ENCODE results near the gene DRD4. TPM values are rescaled to one million over a fixed set of nuclear protein-coding genes. Genes with fewer than 3 reads are reported as not detected.

DRD4 gene
- total RNA-seq, 2 donors from 2014 or later: 0.27 TPM; not detected in 1

- Histone ChIP-seq H3K27ac (no peak overlapping the region), H3K27me3 (replicated peaks; ENCODE audit: insufficient read depth) (no peaks in the 10 kb centered on the region), H3K9me3 (no peaks in the 10 kb centered on the region), H3K4me1 (ENCODE audit: control insufficient read depth in 1 of 2, low read depth in 2 of 2) (no peaks in the 10 kb centered on the region), H3K36me3 (peaks cover 76% of the 10 kb centered on the region), H3K4me3 (no peak overlapping the region)
- DNase-seq (ENCODE audit: low spot score) (no peak), ATAC-seq (ENCODE audit: insufficient number of reproducible peaks, low FRiP score, low read depth) (no peak)
- TF ChIP-seq, protein P1, sequence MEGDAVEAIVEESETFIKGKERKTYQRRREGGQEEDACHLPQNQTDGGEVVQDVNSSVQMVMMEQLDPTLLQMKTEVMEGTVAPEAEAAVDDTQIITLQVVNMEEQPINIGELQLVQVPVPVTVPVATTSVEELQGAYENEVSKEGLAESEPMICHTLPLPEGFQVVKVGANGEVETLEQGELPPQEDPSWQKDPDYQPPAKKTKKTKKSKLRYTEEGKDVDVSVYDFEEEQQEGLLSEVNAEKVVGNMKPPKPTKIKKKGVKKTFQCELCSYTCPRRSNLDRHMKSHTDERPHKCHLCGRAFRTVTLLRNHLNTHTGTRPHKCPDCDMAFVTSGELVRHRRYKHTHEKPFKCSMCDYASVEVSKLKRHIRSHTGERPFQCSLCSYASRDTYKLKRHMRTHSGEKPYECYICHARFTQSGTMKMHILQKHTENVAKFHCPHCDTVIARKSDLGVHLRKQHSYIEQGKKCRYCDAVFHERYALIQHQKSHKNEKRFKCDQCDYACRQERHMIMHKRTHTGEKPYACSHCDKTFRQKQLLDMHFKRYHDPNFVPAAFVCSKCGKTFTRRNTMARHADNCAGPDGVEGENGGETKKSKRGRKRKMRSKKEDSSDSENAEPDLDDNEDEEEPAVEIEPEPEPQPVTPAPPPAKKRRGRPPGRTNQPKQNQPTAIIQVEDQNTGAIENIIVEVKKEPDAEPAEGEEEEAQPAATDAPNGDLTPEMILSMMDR (IDR thresholded peaks at IDR 0.05): no peak
Measured at GRCh38 chr11:597166-597725, 39.8 kb upstream of the DRD4 start.

GRCh38 chr11:598005-598680, 38.9 kb upstream of the DRD4 start:
- H3K36me3 ChIP-seq: peaks cover 70% of the 10 kb centered on the region
- no peak for DNase-seq (ENCODE audit: low spot score)
- no peak overlapping the region for H3K27ac ChIP-seq
- H3K4me1 ChIP-seq (ENCODE audit: control insufficient read depth in 1 of 2, low read depth in 2 of 2): no peaks in the 10 kb centered on the region
- no peak for ATAC-seq (ENCODE audit: insufficient number of reproducible peaks, low FRiP score, low read depth)
- TF ChIP-seq, protein P1 (IDR thresholded peaks at IDR 0.05): no peak
- H3K9me3 ChIP-seq: no peaks in the 10 kb centered on the region
- no peak overlapping the region for H3K4me3 ChIP-seq
- H3K27me3 ChIP-seq (replicated peaks; ENCODE audit: insufficient read depth): no peaks in the 10 kb centered on the region

- DNase-seq (ENCODE audit: low spot score) (no peak), ATAC-seq (ENCODE audit: insufficient number of reproducible peaks, low FRiP score, low read depth) (no peak)
- Histone ChIP-seq H3K36me3 (peaks cover 74% of the 10 kb centered on the region), H3K4me1 (ENCODE audit: control insufficient read depth in 1 of 2, low read depth in 2 of 2) (no peaks in the 10 kb centered on the region), H3K27me3 (replicated peaks; ENCODE audit: insufficient read depth) (no peaks in the 10 kb centered on the region), H3K4me3 (no peak overlapping the region), H3K27ac (no peak overlapping the region), H3K9me3 (no peaks in the 10 kb centered on the region)
- TF ChIP-seq, protein P1 (IDR thresholded peaks at IDR 0.05): no peak
Measured at GRCh38 chr11:601573-602245, 35.4 kb upstream of the DRD4 start.

DNA sequence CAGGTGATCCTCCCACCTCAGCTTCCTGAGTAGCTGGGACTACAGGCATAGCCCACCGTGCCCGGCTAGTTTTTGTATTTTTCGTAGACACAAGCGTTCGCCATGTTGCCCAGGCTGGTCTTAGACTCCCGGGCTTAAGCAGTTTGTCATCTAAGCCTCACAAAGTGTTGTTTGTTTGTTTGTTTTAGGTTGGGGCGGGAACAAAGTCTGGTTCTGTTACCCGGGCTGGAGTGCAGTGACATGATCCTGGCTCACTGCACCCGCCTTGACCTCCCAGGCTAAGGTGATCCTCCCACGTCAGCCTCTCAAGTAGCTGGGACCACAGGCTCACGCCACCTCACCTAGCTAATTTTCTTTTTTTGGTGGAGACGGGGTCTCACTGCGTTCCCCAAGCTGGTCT, 33.9 kb upstream of the DRD4 start:
- DNase-seq (ENCODE audit: low spot score) (no peak), ATAC-seq (ENCODE audit: insufficient number of reproducible peaks, low FRiP score, low read depth) (no peak)
- H3K9me3 ChIP-seq: no peaks in the 10 kb centered on the region
- H3K4me3 ChIP-seq: no peak overlapping the region
- peaks cover 76% of the 10 kb centered on the region for H3K36me3 ChIP-seq
- TF ChIP-seq, protein P1 (IDR thresholded peaks at IDR 0.05): no peak
- H3K27ac ChIP-seq: no peak overlapping the region
- H3K27me3 ChIP-seq (replicated peaks; ENCODE audit: insufficient read depth): no peaks in the 10 kb centered on the region
- no peaks in the 10 kb centered on the region for H3K4me1 ChIP-seq (ENCODE audit: control insufficient read depth in 1 of 2, low read depth in 2 of 2)

GRCh38 chr11:605286-606129, 31.6 kb upstream of the DRD4 start:
- Histone ChIP-seq H3K27me3 (replicated peaks; ENCODE audit: insufficient read depth) (no peaks in the 10 kb centered on the region), H3K4me1 (ENCODE audit: control insufficient read depth in 1 of 2, low read depth in 2 of 2) (no peaks in the 10 kb centered on the region), H3K27ac (no peak overlapping the region), H3K36me3 (peaks cover 84% of the 10 kb centered on the region), H3K9me3 (no peaks in the 10 kb centered on the region), H3K4me3 (no peak overlapping the region)
- DNase-seq (ENCODE audit: low spot score): no peak
- no peak for ATAC-seq (ENCODE audit: insufficient number of reproducible peaks, low FRiP score, low read depth)
- TF ChIP-seq, protein P1 (IDR thresholded peaks at IDR 0.05): no peak

All from thoracic aorta (tissue), 2 donors.